ENCODE data around the gene CCL23.
"Not testable (repeated sequence)": the region's sequence is repeated elsewhere in the genome, so short reads cannot be mapped to it uniquely, and the experiment has no call there.

Gene CCL23

DNA sequence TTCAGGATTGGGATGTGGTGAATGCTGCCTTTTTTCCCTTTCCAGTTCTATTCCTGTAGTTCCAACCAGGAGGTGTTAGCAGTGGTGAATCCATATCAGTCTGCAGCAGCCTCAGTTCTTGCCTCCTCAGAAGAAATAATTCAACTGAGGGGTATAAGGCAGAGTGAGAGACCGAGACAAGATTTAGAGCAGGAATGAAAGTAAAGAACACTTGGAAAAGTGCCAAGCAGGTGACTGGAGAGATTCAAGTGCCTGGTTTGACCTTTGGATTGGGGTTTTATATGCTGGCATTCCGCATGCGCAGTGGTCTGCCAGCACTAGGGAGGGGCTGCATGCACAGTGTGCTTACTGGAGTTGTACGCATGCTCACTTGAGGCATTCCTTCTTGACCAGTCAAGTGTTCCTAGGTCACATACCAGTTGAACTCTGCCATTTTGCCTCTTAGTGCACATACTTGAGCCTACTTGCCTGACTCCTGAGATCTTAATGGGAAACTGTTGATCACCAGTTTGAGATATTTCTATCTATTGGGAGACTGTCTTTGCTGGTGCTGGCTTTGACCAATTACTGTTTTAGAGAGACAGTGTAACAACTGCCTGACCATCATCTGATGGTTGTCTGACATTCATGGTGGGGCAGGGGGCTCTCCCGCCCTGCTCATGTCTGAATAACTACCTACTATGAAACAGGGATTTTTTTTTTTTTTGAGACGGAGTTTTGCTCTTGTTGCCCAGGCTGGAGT is 15.7 kb downstream of the CCL23 start:
- no peak for DNase-seq

- no peak for DNase-seq
These were observed 16.5 kb downstream of the CCL23 start, which contains the start of gene CCL15 for GRCh38 chr17:36001110-36001771. Gene CCL15, minus strand, starts transcription at chr17:36001553. Its CDS starts 61 bp downstream, at chr17:36001492.

DNA sequence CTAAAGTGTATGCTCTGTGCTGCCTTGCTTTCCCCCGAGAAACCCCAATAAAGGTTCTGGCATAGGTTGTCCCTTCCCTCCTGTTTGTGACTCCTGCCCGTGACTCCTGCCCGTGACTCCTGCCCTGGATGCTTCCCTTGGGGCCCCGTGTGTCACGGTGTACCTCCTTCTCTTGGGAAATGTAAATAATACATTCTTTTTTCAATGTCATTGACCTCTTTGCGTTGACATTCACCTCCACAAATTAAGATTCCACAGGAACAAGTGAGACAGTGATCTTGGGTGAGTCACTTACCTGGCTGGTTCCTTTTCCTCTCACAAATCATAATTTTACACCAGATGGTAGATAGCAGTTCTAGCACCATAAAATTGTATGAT is 17.1 kb downstream of the CCL23 start:
- no peak for DNase-seq

GRCh38 chr17:35998756-35999155 is 19.0 kb downstream of the CCL23 start:
- no peak for DNase-seq

DNA sequence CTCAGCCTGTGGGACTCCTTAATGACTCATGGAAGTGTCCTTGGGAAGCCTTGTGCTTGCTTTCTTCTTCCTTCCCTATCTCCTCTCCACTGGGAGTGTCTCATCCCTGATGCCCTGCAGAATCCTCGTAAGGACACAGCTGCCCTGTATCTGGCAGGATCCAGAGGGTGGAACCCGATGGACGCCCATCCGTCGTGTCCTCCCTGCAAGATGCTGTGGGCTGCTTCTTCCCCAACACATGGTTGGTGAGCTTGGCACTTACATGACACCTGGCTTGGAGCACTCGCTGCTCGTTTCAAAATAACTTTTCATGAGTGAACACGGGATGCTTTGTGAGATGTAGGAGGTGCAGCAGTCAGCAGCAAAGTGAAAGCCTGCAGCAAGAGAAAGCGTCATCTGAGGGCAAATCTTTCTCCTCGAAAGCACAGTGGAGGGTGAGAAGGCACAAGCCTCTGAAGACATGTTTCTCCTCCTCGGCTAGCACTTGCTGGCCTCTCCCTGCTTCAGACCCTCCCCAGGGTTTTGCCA is 19.7 kb downstream of the CCL23 start:
- no peak for DNase-seq

DNA sequence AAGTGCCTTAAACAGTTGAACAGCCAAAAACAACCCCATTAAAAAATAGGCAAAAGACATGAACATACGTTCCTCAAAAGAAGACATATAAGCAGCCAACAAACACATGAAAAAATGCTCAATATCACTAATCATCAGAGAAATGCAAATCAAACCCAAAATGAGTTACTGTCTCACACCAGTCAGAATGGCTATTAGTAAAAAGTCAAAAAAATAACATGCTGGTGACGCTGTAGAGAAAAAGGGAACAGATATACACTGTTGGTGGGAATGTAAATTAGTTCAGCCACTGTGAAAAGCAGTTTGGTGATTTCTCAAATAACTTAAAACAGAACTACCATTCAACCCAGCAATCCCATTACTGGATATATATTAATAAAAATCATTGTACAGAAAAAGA is 22.4 kb downstream of the CCL23 start:
- not testable (repeated sequence) for DNase-seq

DNA sequence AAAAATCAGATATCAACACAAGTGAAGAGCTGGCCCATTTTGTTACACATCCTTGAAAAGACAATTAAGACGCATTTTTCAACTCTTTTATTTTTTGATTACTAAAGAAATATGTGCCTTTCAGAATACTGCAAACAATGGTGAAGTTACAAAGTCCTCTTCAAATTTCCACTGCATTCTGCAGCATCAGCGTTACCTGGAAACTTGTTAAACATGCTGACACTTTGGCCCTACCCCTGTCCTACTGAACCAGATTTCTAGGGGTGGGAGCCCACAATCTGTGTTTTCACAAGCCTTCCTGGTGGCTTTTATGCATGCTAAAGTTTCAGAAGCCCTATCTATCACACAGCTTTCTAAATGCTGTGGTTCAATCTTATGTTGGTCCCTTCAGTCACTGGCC is 26.7 kb downstream of the CCL23 start:
- no peak for DNase-seq

- DNase-seq, result no peak
These were observed 29.6 kb downstream of the CCL23 start for GRCh38 chr17:35988164-35988563.

- DNase-seq, result no peak
These were observed 31.1 kb downstream of the CCL23 start, which contains the start of gene CCL14 for GRCh38 chr17:35986643-35987042. Gene CCL14, minus strand, starts transcription at chr17:35986729. Its CDS starts 80 bp downstream, at chr17:35986649.

DNA sequence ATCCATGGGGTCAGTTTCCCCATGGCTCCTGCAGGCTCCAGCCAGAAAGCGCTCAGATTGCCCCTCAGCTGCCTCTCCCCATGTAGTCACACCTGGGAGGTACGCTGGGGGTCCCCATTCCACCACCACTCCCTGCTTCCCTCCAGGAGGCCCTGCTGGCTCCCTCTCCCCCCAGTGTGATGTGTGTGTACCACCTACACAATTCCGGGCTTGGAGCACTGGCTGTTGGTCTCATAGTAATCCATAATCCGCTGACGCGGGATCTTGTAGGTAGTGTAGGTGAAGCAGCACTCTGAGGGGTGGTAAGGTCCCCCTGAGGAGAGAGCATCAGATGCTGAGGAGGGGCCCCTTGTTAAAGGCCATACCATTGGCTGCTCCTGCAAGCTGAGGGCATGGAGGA is 33.6 kb downstream of the CCL23 start:
- no peak for DNase-seq

GRCh38 chr17:35982409-35983191 is 35.2 kb downstream of the CCL23 start:
- DNase-seq, result no peak

DNA sequence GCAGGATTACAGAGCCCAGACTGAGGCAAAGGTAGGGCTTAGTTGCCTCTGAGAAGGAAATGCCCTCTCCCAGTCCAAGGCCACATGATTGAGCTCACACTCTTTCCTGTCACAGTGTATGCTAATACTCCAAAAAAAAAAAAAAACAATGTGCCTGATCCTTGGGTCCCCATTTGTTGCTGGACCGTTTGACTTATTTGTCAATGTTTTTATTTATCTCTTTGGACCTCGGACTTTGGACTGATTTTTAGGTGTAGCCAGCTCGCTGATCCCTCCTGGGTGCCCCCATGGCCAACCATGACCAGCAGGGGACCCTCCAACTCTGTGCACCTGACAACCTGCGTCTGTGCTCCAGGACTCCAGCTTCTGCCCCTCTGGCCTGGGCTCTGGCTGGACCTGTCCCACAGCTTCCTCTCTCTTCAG is 35.9 kb downstream of the CCL23 start:
- no peak for DNase-seq

DNA sequence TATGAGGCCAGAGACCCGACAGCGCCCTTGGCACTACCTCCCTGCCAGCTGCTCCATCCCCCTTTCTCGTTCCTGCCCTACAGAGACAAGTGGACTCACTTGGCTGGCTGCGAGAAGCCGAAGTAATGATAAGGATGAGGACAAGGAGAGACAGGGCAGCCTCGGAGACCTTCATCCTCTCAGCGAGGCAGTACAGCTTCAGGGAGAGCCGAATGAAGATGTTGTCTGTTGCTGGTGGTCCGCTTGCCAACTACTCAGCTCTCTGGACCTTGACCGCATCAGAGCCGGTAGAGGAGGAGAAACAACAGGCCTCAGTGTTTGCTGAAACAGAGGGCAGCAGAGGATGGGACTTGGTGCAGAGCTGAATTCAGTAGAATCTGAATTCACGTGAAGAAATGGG is 36.5 kb downstream of the CCL23 start, which contains the start of gene CCL16:
CCL16 (minus strand) TSS at position 252 of the 400 bp plus-strand sequence; CDS start at position 175, 77 bp downstream.
- DNase-seq, result no peak

DNA sequence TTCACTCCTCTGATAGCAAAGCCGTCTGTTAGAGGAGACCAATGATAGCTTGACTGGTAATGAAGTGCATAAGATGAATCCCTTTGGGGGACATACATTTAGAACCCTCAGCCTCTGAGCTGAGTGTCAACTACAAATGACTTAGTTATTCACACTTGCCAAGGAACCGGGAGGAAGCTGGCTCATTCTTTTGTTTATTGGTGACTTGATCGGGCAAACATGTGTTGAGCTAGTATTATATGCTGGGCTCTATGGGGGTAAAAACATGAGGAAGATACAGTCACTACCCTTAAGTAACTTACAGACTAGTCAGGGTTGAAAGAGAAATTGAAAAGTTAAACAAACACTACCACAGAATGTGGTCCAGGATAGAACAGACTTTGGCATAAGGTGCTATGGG is 39.4 kb downstream of the CCL23 start:
- DNase-seq, result no peak

DNA sequence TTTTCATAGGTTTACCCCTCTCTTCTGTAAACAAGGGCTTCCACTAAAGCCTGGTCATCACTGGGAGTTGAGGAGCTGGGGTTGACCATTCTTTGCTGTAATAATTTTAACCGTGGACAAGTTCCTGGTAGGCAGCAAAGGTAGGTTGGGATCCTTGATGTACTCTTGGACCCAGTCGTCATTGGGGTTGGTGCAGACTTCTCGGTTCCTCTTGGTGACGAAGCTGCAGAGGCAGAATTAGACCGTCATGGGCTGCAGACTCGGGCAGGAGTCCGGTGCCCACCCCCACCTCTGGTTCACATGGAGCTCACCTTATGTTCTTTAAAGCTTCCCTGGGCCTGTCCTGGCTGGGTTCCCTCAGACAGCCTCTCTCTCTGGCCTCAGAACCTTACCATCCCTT is 40.3 kb downstream of the CCL23 start:
- DNase-seq, result no peak

GRCh38 chr17:35973333-35974260 is 44.2 kb downstream of the CCL23 start:
- no peak for DNase-seq

DNA sequence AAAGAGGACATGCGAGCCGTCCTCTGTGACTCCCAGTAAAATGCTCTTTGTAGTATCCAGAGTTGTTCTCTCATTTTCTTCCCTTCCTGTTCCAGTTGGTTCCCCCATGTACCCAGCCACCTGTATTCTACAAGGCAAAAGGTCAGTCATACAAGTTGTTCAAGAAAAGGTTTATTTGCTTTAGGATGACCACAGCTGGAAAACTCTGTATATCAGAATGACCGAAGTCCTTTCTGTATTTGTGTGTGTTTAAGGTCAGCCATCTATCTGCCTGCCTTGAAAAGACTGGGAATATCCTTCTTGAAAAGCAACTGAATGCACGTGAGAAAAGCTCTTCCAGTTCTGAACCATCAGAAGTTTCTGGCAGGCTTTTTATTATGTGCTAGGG is 44.8 kb downstream of the CCL23 start:
- DNase-seq, result no peak

DNA sequence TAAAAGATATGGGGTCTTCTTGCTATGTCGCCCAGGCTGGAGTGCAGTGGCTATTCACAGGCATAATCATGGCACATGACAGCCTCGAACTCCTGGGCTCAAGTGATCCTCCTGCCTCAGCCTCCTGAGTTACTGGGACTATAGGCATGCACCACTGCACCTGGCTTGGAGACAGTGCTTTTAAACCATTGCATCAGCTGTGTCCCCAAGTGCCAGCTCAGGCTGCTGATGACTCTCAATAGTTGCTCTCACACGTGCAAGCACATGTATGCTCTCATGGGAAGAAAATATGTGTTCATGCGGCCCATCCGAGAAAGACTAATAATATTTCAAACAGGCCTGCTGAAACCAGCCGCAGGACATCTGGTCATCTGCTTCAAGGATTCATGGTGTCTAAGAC is 45.2 kb downstream of the CCL23 start:
- no peak for DNase-seq

- no peak for DNase-seq
These were observed 45.7 kb downstream of the CCL23 start for GRCh38 chr17:35972066-35972465.

DNA sequence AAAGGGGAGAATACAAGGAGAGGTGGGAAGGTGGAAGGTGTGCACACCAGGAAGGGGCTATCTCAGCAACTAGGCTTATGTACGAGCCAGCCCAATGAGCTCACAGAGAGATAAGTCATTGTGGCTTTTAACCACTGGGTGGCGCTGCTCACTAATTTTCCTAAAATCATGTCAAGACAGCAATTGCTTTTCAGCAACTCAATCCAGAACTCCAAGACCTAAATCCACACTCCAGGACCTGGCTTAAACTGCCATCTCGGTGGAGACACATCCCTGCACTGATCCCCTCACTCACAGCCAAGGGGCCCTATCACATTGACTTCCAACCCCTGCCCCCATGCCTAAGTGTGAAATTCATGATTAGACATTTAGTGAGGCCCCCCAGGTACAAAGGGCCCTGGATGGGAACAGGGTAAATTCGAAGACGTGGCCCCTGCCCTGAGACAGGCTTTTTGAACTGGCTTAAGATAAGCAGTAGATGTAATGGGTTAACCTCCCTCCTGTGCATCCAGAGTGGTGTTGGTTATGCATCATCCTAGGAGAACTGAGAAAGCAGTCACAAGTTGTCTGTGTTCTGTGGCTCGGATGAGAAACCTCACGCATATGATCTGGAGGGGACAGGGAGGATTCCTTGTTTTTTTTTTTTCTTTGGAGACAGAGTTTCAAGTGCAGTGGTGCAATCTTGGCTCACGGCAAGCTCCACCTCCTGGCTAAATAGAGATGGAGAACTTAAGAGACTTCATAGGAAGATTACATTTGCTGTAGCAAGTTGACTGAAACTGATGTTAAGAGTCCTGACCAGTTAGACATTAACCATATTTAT is 48.0 kb downstream of the CCL23 start:
- DNase-seq, result peak; percentile 22

GRCh38 chr17:35968520-35969054 is 49.2 kb downstream of the CCL23 start:
- DNase-seq, result no peak
